ENCODE measurements around the gene PNPLA3.

PNPLA3 gene

DNA sequence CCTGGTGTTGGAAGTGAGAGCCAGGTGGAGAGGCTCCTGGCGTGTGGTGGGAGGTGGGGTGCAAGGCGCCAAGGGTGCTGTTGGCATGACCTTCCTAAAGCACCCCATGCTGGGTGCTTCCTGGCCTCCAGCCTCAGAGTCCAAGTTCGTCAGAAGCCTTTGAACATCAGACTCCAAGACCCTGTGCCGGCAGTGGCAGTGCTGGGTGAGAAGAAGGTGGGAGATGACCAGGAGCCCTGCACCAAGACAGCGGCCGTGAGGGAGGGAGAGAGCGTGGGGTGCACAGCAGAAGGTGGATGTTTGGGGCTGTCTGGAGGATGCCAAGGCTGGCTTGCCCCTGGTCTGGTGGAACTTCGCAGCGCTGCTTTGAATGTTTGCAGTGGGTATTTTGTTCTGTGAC, 70.8 kb downstream of the PNPLA3 start:
- no peak for DNase-seq (ENCODE audit: low spot score)

- DNase-seq (ENCODE audit: low spot score) = no peak
Measured at GRCh38 chr22:43995057-43995685, 71.6 kb downstream of the PNPLA3 start.

DNA sequence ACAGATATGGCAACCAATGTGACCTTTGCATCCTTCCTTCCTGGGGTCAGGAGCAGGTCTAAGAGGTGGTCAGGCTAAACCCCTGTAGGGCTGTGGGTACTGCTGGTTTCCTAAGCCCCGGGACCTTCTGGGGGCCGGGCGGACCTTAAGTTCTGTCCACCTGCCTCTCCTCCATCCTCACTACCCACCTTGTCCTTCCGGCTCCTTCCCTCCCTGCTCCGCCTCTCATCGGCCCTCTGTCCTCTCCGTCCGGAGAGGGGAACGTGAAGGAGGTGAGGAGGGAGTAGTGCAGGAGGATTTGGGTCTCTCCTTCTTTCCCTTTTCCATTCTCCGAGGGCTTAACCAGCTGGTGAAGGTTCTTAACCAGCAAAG, 72.2 kb downstream of the PNPLA3 start:
- no peak for DNase-seq (ENCODE audit: low spot score)

- no peak for DNase-seq (ENCODE audit: low spot score)
Measured at GRCh38 chr22:43996170-43996980, 72.8 kb downstream of the PNPLA3 start.

DNA sequence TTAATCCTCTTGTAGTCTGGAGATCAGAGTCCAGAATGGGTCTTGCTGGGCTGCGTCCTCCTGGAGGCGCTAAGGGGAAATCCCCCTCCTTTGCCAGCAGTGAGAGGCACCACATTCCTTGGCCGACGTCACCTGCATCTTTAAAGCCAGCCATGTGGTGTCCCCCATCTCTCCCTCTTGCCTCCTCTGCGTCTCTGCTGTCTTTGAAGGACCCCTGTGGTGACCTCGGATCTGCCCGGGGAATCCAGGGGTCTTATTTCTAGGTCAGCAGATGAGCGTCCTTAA, 73.3 kb downstream of the PNPLA3 start:
- no peak for DNase-seq (ENCODE audit: low spot score)
